ENCODE data around the gene KEAP1. TPM values are rescaled to one million over a fixed set of nuclear protein-coding genes. Genes with fewer than 3 reads are reported as not detected.

KEAP1 gene
- total and polyA plus RNA-seq, 9 of the 15 experiments (the other 6 are each of a cell fraction or from before 2014, with no cell fraction given): 2.1 to 95.6 (median 64.3) TPM

- no peak for TF ChIP-seq ZFPM2 (CRISPR knock-in tag; IDR thresholded peaks at IDR 0.05)
- no peak for TF ChIP-seq ZEB2 (IDR thresholded peaks at IDR 0.05)
- peak; percentile 6; the same call in 1 of the 2 replicates for TF ChIP-seq NR4A1 (CRISPR knock-in tag; IDR thresholded peaks at IDR 0.05)
- peak; percentile 76; the same call in 1 of the 2 replicates for TF ChIP-seq NR4A1 (tag; IDR thresholded peaks at IDR 0.05)
- no peak for TF ChIP-seq IRF2 (CRISPR knock-in tag; IDR thresholded peaks at IDR 0.05)
- TF ChIP-seq ZNF449 (CRISPR knock-in tag; IDR thresholded peaks at IDR 0.05): no peak
- no peak for TF ChIP-seq CCNT2 (IDR thresholded peaks at IDR 0.05; ENCODE audit: borderline replicate concordance, extremely low read depth, insufficient read length, low read depth, low read length)
- no peak for TF ChIP-seq ZC3H8 (IDR thresholded peaks at IDR 0.05)
- TF ChIP-seq ZBTB8A (IDR thresholded peaks at IDR 0.05; ENCODE audit: partially characterized antibody): no peak
- TF ChIP-seq NFIC (IDR thresholded peaks at IDR 0.05): peak; percentile 53
- no peak for TF ChIP-seq ZNF146 (CRISPR knock-in tag; IDR thresholded peaks at IDR 0.05; ENCODE audit: unreplicated experiment)
- no peak for TF ChIP-seq HMG20A (CRISPR knock-in tag; conservative IDR thresholded peaks at IDR 0.05)
- no peak; the same call in 1 of the 2 replicates for TF ChIP-seq PHB (CRISPR knock-in tag; IDR thresholded peaks at IDR 0.05)
- TF ChIP-seq, protein P1, sequence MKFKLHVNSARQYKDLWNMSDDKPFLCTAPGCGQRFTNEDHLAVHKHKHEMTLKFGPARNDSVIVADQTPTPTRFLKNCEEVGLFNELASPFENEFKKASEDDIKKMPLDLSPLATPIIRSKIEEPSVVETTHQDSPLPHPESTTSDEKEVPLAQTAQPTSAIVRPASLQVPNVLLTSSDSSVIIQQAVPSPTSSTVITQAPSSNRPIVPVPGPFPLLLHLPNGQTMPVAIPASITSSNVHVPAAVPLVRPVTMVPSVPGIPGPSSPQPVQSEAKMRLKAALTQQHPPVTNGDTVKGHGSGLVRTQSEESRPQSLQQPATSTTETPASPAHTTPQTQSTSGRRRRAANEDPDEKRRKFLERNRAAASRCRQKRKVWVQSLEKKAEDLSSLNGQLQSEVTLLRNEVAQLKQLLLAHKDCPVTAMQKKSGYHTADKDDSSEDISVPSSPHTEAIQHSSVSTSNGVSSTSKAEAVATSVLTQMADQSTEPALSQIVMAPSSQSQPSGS (CRISPR knock-in tag; IDR thresholded peaks at IDR 0.05): no peak
- no peak for TF ChIP-seq MCM5 (IDR thresholded peaks at IDR 0.05; ENCODE audit: low read depth)
- TF ChIP-seq CHD1 (IDR thresholded peaks at IDR 0.05; ENCODE audit: low read length): no peak
- peak; percentile 85; the same call in 1 of the 2 replicates for TF ChIP-seq SMARCA5 (IDR thresholded peaks at IDR 0.05)
- TF ChIP-seq STAT5B (CRISPR knock-in tag; IDR thresholded peaks at IDR 0.05): no peak
- TF ChIP-seq ZNF274 (IDR thresholded peaks at IDR 0.05; ENCODE audit: borderline replicate concordance, low read depth, low read length): no peak
- TF ChIP-seq THRB (CRISPR knock-in tag; conservative IDR thresholded peaks at IDR 0.05): peak; percentile 38; the same call in 1 of the 2 replicates
Observed at GRCh38 chr19:10503002-10503789, at the start of gene KEAP1 (continued).

Measured in K562 (cell line).